ENCODE data around the gene SFTPA1. TPM values are rescaled to one million over a fixed set of nuclear protein-coding genes. Genes with fewer than 3 reads are reported as not detected.
"Not testable (repeated sequence)": the region's sequence is repeated elsewhere in the genome, so short reads cannot be mapped to it uniquely, and the experiment has no call there.

The SFTPA1 gene
- total RNA-seq, 1 experiment from 2014 or later: not detected

- ATAC-seq: no peak
- Histone ChIP-seq H3K27ac (ENCODE audit: low read length) (no peak overlapping the region), H3K9me3 (ENCODE audit: low read length) (no peaks in the 10 kb centered on the region), H4K20me1 (ENCODE audit: low read length) (no peaks in the 10 kb centered on the region), H3K36me3 (ENCODE audit: low read depth, low read length) (no peaks in the 10 kb centered on the region), H3K79me2 (ENCODE audit: low read length) (no peaks in the 10 kb centered on the region), H3K4me1 (ENCODE audit: insufficient read depth, low read length) (no peaks in the 10 kb centered on the region), H3K4me3 (ENCODE audit: low read length) (no peak overlapping the region), H2AFZ (ENCODE audit: low read length) (no peak overlapping the region), H3K9me2 (replicated peaks; ENCODE audit: low read length) (no peaks in the 10 kb centered on the region), H3F3A (ENCODE audit: low read length, unreplicated experiment) (no peaks in the 10 kb centered on the region), H3K27me3 (ENCODE audit: low read length) (no peaks in the 10 kb centered on the region), H3K9ac (ENCODE audit: low read length) (no peak overlapping the region), H3K4me2 (ENCODE audit: low read length) (no peak overlapping the region)
- ChIA-PET POLR2A (ENCODE audit: unreplicated experiment) (no interaction called here), CTCF (no interaction called here)
- BruUV-seq (replicated peaks): no TSS peak
- DNase-seq: no peak
- no peak for TF ChIP-seq EZH2phosphoT487 (IDR thresholded peaks at IDR 0.05; ENCODE audit: borderline replicate concordance, low read length)
- no peak for TF ChIP-seq EZH2 (IDR thresholded peaks at IDR 0.05; ENCODE audit: low read length, unreplicated experiment)
- TF ChIP-seq CTCF (conservative IDR thresholded peaks at IDR 0.05; ENCODE audit: low read depth, low read length): no peak
- intact Hi-C loops (cut with micrococcal nuclease): no loop called here
These were observed 29.7 kb upstream of the SFTPA1 start for GRCh38 chr10:79581044-79581443.

- H3K79me2 ChIP-seq (ENCODE audit: low read length): no peaks in the 10 kb centered on the region
- POLR2A ChIA-PET (ENCODE audit: unreplicated experiment): no interaction called here
- CTCF ChIA-PET: no interaction called here
- H3K4me1 ChIP-seq (ENCODE audit: insufficient read depth, low read length): no peaks in the 10 kb centered on the region
- intact Hi-C loops (cut with micrococcal nuclease): no loop called here
- no peak overlapping the region for H2AFZ ChIP-seq (ENCODE audit: low read length)
- no peak overlapping the region for H3K4me3 ChIP-seq (ENCODE audit: low read length)
- H3K9ac ChIP-seq (ENCODE audit: low read length): no peak overlapping the region
- no peaks in the 10 kb centered on the region for H3K27me3 ChIP-seq (ENCODE audit: low read length)
- no peaks in the 10 kb centered on the region for H4K20me1 ChIP-seq (ENCODE audit: low read length)
- ATAC-seq (no peak), DNase-seq (no peak)
- H3K27ac ChIP-seq (ENCODE audit: low read length): no peak overlapping the region
- no peak for TF ChIP-seq EZH2phosphoT487 (IDR thresholded peaks at IDR 0.05; ENCODE audit: borderline replicate concordance, low read length)
- TF ChIP-seq CTCF (conservative IDR thresholded peaks at IDR 0.05; ENCODE audit: low read depth, low read length): no peak
- TF ChIP-seq EZH2 (IDR thresholded peaks at IDR 0.05; ENCODE audit: low read length, unreplicated experiment): no peak
- no TSS peak for BruUV-seq (replicated peaks)
- H3K36me3 ChIP-seq (ENCODE audit: low read depth, low read length): no peaks in the 10 kb centered on the region
- H3K4me2 ChIP-seq (ENCODE audit: low read length): no peak overlapping the region
- no peaks in the 10 kb centered on the region for H3K9me2 ChIP-seq (replicated peaks; ENCODE audit: low read length)
- H3K9me3 ChIP-seq (ENCODE audit: low read length): no peaks in the 10 kb centered on the region
- no peaks in the 10 kb centered on the region for H3F3A ChIP-seq (ENCODE audit: low read length, unreplicated experiment)
These were observed 28.6 kb upstream of the SFTPA1 start for GRCh38 chr10:79582096-79582495.

- H3K4me3 ChIP-seq (ENCODE audit: low read length); H3K9me3 ChIP-seq (ENCODE audit: low read length); H3K27ac ChIP-seq (ENCODE audit: low read length); intact Hi-C loops (cut with micrococcal nuclease); H3K9ac ChIP-seq (ENCODE audit: low read length); BruUV-seq (replicated peaks); H3K79me2 ChIP-seq (ENCODE audit: low read length); H3K4me2 ChIP-seq (ENCODE audit: low read length); H3K36me3 ChIP-seq (ENCODE audit: low read depth, low read length); POLR2A ChIA-PET (ENCODE audit: unreplicated experiment); ATAC-seq; CTCF ChIA-PET; H3K27me3 ChIP-seq (ENCODE audit: low read length); DNase-seq; H3K9me2 ChIP-seq (replicated peaks; ENCODE audit: low read length); H3K4me1 ChIP-seq (ENCODE audit: insufficient read depth, low read length); H2AFZ ChIP-seq (ENCODE audit: low read length); H3F3A ChIP-seq (ENCODE audit: low read length, unreplicated experiment); H4K20me1 ChIP-seq (ENCODE audit: low read length): not testable (repeated sequence)
These were observed 27.8 kb upstream of the SFTPA1 start for GRCh38 chr10:79582954-79583353.

Data from PC-3 (cell line).